Left lobe of liver (tissue), 2 donors: ENCODE data around the gene AFF3. TPM values are rescaled to one million over a fixed set of nuclear protein-coding genes. Genes with fewer than 3 reads are reported as not detected.
"Not testable (repeated sequence)": the region's sequence is repeated elsewhere in the genome, so short reads cannot be mapped to it uniquely, and the experiment has no call there.

Source experiments
- ATAC-seq: fragments of 200-7000 bp; cut with Tn5 transposase; one replicate; pipeline ENCODE4 v1.9.1; 2020; ENCODE audit warnings: mild to moderate bottlenecking, moderate library complexity
- DNase-seq: peaks from one replicate; pipeline ENCODE4 v3.0.0-alpha.2; 2020; ENCODE audit warnings: low spot score
- total RNA-seq: library from RNA; stranded (reverse); gene quantifications from one replicate; pipeline ENCODE4 v1.2.1, GENCODE V29; 2021
- donor health status: DM: no; HTN: no; CAD: no; lungs with moderate emphysema.
- donor health status: DM: no; HTN: yes; CAD: no.

The AFF3 gene
- total RNA-seq, 1 donor from 2014 or later, result 2.3 TPM

- ATAC-seq (no peak), DNase-seq (no peak)
These were observed 4.2 kb upstream of the AFF3 start for GRCh38 chr2:100146657-100146960.

- DNase-seq (no peak), ATAC-seq (no peak)
These were observed 3.7 kb upstream of the AFF3 start for GRCh38 chr2:100145893-100146656.

DNA sequence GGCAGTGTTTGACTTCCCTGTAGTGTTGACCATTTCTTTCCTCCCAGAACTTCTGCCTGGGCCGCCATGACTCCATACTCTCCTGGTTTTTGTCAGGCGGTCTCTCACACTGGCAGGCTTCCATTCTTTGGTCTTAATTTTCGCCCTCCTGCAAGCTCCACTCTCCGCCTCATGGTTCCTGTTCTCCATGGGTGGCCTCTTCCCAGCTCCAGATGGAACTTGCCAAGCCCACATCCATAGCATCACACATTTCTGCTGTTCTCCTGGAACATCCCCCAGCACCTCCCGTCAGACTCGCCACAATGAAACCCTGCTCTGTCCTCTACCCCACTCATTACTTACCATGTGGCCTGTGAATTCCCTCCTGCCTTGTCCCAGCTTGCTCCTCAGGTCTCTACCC is 896 bp upstream of the AFF3 start:
- no peak for ATAC-seq

GRCh38 chr2:100141906-100142305 is 484 bp downstream of the AFF3 start:
- DNase-seq, result no peak
- no peak for ATAC-seq

More for the DNA sequence above, 896 bp upstream of the AFF3 start:
- DNase-seq, result no peak

- ATAC-seq (no peak), DNase-seq (no peak)
These were observed 1.8 kb downstream of the AFF3 start for GRCh38 chr2:100140582-100140981.

GRCh38 chr2:100137866-100138570 is 4.4 kb downstream of the AFF3 start:
- DNase-seq (no peak), ATAC-seq (no peak)

GRCh38 chr2:100137318-100137717 is 5.1 kb downstream of the AFF3 start:
- ATAC-seq (no peak), DNase-seq (no peak)

DNA sequence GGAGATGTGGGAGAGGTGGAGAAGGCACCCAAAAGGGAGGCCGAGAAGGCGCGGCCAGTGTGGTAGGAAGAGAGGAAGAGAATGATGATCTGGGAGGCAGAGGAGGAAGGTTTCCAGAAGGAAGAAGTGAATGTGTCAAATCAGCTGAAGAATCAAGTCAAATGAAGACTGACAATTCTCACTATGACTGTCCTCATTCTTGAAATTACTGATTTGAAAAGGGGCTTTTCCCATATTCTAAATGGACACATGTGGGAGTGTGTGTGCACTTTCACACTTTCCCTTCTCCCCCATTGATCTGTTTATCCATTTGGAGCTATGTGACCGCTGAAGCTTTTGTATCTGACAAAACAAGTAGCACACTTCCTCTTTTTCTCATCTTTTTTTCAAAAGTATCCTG is 6.1 kb downstream of the AFF3 start:
- DNase-seq (no peak), ATAC-seq (no peak)

- ATAC-seq, result no peak
- DNase-seq, result no peak
These were observed 7.0 kb downstream of the AFF3 start for GRCh38 chr2:100135415-100135814.

DNA sequence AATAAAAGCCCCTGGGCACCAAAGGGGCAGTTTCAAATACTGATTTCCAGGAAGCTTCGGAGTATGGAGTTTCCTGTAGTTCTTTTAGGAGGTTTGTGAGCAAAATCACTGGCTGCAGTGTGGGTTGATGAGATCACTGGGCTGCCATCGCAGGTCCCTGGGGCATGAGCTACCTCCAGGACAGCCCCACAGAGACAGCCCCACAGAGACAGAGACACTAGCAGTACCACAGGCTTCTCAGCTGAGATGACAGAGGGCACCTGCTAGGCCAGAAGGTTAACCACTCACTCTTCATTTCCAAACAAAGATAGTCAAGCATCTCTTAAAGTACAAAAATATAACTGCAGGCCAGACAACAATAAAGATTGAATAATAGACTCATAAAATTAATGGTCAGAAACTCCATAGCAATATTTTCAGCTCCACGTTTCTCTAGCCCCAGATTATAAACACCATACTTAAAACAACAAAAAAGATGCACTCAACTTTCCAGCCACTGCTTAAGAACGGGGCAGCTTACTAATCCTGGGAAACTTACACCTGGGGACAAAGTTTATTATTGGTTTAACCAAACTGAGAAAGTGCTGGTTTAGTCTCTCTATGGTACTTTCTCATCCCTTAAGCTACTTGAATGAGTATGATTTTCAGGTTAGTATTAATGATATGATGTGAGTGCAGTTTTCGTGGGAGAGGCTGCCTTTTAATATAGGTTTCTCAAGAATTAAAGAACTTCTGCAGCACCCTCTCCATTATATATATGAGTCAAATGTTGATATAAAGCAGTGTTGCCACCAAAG is 11.6 kb downstream of the AFF3 start:
- DNase-seq, result no peak

DNA sequence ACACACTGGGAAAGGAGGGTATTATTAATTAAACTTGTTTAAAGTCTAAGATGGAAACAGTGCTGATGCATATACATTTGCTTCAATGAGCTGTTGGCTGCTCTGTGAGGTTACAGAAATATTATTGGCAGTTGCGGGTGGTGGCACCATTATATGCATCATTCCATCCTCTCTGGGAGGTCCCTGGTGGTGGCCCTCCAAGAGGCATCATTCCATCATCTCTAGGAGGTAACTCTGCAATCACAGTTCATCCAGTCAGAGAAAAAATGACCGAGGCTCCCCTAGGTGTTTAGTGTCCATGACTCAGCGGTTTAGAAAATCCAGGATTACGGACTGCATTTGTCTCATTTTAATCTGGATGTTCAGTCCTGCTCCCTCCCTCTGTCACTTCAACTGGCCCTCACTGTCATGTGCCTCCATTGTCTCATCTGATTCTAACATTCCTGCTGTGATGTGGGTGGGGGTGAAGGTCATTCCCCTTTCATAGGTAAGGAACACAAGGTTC is 15.4 kb downstream of the AFF3 start:
- DNase-seq (no peak), ATAC-seq (no peak)

More for the DNA sequence above, 11.6 kb downstream of the AFF3 start:
- no peak for ATAC-seq

DNA sequence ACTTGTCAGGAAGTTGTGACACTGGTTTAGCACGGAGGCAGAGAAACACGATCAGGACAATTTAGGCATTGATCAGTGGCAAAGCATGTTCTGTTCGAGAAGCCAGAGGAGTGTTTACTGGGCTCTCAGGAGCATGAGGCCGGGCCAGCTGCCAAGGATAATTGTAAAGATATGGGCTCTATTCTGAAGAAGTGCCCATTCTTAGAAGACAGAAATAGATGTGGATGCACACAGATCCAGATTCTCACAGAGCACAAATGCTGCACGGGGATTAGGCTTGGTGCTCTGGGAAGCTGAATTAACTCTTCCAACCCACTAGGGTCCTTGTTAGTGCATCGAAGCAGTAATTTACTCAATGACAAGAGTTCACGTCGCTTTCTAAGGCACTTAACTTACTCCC is 16.2 kb downstream of the AFF3 start:
- ATAC-seq (no peak), DNase-seq (no peak)

GRCh38 chr2:100125626-100126025 is 16.8 kb downstream of the AFF3 start:
- no peak for DNase-seq

DNA sequence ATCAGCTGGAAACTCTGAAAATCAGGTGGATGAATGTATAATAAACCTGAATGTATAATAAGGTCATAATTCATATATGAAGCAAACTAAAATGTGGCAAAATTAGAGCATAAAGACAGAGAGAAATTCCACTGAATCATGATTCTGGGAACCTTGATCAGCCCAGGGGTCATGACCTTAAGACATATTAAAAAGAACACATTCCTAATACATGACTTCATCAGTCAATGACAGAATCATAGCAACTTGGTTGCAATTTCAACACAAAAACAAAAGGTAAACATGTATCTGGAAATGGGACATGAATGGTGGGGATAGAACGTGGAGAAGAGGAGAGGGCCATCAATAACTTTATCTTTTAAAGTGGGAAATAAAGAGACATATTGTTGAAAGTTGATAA is 17.6 kb downstream of the AFF3 start:
- no peak for ATAC-seq
- DNase-seq, result no peak

More at GRCh38 chr2:100125626-100126025, 16.8 kb downstream of the AFF3 start:
- no peak for ATAC-seq

DNA sequence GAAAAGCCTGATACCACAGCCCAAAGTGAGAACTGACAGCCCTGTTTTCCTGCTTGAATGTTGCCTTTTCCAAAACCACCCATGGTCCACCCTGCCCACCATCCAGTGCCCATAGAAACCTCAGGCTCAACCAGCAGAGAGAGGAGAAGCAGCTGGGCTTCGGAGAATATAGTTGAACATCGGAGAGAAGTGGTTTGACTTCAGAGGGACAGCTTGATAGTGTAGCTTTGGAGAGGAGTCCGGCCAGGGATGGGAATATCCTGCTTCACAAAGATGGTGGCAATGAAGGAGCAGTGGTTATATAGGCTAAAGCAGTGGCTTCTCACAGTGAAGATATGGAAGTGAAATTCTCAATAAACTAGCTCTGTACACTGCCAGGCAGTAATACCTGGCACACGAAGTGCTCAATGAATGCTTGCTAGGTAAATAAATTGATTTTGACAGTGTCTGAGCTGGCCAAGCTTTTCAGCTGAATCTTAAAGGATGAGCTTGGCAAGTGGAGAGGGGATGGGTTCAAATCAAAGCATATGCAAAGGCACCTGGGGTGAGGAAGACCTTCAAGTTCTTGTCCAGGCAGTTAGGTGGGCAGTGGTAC is 21.2 kb downstream of the AFF3 start:
- ATAC-seq, result peak; percentile 29
- no peak for DNase-seq

GRCh38 chr2:100119235-100119634 is 23.2 kb downstream of the AFF3 start:
- ATAC-seq, result no peak
- no peak for DNase-seq

- ATAC-seq, result no peak
- no peak for DNase-seq
These were observed 28.4 kb downstream of the AFF3 start for GRCh38 chr2:100113990-100114433.

DNA sequence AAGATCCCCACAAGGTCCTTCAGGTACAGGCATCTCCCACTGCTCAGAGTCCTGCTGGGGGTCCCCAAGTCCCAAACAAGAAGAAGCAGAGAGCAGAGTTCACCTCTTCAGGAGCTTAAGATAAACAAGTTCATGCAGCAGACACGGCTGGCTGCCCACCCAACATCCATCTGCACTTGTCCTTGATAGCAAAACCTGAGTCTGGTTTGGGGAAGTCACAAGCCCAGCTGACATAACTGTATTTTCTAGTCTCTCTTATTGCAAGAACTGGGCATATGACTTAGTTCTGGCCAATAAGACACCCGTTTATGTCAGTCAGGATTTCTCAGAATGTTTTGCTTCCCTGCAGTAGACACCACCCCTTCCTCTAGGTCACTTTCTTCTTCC is 31.8 kb downstream of the AFF3 start:
- no peak for DNase-seq

DNA sequence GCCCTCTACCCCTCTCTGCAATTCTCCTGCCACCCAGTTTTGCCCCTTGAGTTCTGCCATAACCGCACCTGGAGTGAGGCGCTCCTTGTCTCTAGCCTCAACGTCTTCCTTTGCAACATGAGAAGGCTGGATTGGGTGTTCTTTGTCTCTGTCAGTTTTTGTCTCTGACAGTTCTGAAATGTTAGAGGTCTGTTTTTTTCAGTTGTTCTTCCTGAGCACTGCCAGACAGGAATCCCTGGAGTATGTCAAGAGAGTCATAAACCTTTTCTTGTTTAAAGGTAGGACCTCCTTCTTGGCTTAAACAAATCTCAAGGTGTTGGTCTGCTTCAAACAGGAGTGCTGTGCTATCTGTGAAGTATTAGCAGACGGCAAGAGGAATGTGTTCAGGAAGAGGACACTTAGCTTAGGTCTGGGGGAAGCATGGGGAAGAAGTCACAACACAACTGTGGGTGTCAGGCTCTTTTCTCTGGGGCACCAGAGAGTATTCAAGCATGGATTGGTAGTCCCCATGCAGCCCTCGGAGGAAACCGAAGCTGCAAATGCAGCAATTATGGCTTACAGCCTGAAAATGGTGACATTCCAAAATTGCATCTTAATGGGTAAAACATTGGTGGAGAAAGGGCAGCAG is 32.3 kb downstream of the AFF3 start:
- DNase-seq (no peak), ATAC-seq (no peak)

More for the DNA sequence above, 31.8 kb downstream of the AFF3 start:
- ATAC-seq, result no peak

- not testable (repeated sequence) for DNase-seq
These were observed 33.8 kb downstream of the AFF3 start for GRCh38 chr2:100108648-100109020.

More at GRCh38 chr2:100108648-100109020, 33.8 kb downstream of the AFF3 start:
- not testable (repeated sequence) for ATAC-seq
